Measurements from ENCODE around the gene TPRG1L.
"Not testable (repeated sequence)": the region's sequence is repeated elsewhere in the genome, so short reads cannot be mapped to it uniquely, and the experiment has no call there.

The TPRG1L gene

DNA sequence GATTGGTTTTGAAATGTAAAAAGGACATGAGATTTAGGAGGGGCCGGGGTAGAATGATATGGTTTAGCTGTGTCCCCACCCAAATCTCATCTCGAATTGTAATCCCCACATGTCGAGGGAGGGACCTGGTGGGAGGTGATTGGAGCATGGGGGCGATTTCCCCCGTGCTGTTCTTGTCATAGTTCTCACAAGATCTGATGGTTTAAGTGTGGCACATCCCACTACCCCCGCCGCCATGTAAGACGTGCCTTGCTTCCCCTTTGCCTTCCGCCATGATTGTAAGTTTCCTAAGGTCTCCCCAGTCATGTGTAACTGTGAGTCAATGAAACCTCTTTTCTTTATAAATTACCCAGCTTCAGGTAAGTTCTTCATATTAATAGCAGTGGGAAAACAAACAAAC lies 2.7 kb upstream of the TPRG1L start:
- not testable (repeated sequence) for DNase-seq (ENCODE audit: low read depth); H3K4me3 ChIP-seq (ENCODE audit: low read depth, low read length)

GRCh38 chr1:3623441-3624199 lies 1.2 kb upstream of the TPRG1L start:
- no peak for DNase-seq (ENCODE audit: low read depth)
- peak overlapping the region; percentile 92 for H3K4me3 ChIP-seq (ENCODE audit: low read depth, low read length)

- no peak for DNase-seq (ENCODE audit: low read depth)
- H3K4me3 ChIP-seq (ENCODE audit: low read depth, low read length), result peak overlapping the region; percentile 92
Measured at GRCh38 chr1:3625151-3625907, 514 bp downstream of the TPRG1L start.

DNA sequence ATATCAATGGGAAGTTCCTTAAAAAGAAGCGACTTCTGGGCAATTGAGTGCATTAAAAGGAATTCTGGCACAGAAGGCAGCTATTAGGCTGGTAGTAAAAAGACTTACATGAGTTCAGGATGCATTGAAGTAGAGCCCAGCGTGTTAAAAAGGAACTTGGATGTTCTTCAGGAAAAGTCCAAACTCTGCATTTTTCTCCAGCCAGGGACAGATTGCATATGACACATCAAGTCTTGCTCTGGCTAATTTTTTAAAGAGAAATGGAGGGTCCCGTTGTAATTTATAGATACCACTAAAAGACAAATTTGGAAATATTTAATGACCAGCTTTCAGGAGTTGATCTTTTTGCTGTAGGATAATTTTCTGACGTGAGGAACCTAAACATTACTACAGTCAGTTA lies 1.2 kb downstream of the TPRG1L start:
- peak overlapping the region; percentile 92 for H3K4me3 ChIP-seq (ENCODE audit: low read depth, low read length)
- no peak for DNase-seq (ENCODE audit: low read depth)

DNA sequence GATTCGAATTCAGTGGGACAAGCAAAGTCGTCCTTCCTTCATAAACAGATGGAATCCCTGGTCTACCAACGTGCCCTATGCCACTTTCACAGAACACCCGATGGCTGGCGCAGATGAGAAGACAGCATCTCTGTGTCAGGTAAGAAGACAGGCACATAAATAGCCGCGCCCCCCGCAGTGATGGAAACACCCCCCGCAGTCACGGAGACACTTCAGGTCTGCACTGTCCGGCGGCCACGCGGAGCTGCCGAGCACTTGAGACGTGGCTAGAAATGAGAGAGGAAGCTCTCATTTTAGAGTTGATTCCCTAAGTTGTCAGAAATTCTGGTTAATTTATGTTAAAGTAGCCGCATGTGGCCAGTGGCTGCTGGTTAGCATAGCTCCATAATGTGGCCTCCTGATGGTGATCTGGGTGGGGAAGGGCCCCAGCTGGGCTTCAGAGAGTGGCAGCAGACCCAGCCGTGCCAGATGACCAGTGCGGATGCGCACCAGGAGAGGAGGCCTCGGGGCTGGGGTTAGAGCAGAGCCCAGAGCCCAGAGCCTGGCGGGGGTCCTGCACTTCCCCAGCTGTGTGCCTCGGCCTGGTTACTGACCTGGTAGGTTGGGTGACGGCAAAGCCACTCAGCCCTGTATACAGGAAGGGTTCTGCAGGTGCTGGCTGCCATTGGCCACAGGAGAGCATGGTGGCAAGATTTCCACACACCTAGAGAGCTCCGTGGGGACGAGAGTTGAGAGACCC lies 2.9 kb downstream of the TPRG1L start:
- DNase-seq (ENCODE audit: low read depth), result no peak
- no peak overlapping the region for H3K4me3 ChIP-seq (ENCODE audit: low read depth, low read length)

DNA sequence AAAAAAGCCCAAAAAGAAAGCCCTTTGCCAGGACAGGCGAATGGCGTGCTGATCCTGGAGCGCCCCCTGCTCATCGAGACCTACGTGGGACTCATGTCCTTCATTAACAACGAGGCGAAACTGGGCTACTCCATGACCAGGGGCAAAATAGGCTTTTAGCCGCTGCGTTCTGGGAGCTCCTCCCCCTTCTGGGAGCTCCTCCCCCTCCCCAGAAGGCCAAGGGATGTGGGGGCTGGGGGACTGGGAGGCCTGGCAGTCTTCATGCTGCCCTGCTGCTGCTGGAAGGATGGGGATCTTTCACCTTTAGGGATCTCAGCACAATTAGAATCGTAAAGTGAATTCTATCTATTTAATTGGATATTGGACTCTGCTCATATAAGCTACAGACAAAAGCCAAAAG lies 3.6 kb downstream of the TPRG1L start:
- DNase-seq (ENCODE audit: low read depth), result no peak
- H3K4me3 ChIP-seq (ENCODE audit: low read depth, low read length), result no peak overlapping the region

DNA sequence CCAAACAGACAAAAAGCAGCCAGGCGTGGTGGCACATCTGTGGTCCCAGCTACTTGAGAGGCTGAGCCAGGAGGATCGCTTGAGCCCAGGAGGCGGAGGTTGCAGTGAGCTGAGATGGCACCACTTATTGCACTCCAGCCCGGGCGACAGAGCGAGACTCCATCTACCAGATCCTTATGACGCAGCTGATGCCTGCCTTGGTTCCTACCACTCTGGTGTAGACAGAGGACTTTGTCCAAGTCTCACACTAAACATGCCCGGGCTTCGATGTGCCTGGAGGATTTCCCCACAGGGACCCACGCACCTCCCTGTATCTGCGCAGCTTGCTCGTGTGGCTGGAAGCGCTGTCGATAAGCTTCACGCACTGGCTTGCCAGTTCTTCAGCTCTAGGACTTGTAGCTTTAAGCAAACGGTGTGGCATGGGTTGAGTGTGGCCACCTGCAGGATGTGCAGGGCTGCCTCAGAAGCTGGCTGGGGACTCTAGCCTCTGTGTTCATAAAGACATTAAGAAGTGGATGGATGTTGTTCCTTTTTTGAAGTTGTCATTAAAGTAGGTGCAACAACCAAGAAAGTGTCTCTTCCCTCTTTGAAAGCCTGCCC lies 4.8 kb downstream of the TPRG1L start:
- DNase-seq (ENCODE audit: low read depth), result no peak
- H3K4me3 ChIP-seq (ENCODE audit: low read depth, low read length), result no peak overlapping the region

GRCh38 chr1:3630161-3630611 lies 5.4 kb downstream of the TPRG1L start:
- H3K4me3 ChIP-seq (ENCODE audit: low read depth, low read length), result no peak overlapping the region
- DNase-seq (ENCODE audit: low read depth), result no peak

DNA sequence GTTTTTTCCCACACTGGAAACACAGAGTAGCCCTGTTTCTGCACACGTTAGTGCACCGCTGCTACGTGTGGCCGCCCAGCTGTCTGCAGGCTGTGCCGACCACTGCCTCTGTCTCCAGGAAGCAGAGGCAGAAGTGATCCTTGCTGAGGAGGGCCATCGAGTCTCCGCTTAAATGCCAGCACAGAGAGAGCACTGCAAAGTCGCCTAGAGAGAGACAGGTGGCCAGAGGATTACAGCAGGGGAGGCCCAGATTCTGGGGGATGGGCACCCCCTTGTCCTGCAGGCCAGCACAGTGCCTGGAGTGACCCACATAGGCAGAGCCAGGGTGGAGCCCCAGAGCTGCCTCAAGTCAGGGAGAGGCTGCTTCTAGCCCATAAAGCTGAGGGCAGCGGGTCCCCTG lies 6.1 kb downstream of the TPRG1L start:
- DNase-seq (ENCODE audit: low read depth), result no peak
- no peak overlapping the region for H3K4me3 ChIP-seq (ENCODE audit: low read depth, low read length)

DNA sequence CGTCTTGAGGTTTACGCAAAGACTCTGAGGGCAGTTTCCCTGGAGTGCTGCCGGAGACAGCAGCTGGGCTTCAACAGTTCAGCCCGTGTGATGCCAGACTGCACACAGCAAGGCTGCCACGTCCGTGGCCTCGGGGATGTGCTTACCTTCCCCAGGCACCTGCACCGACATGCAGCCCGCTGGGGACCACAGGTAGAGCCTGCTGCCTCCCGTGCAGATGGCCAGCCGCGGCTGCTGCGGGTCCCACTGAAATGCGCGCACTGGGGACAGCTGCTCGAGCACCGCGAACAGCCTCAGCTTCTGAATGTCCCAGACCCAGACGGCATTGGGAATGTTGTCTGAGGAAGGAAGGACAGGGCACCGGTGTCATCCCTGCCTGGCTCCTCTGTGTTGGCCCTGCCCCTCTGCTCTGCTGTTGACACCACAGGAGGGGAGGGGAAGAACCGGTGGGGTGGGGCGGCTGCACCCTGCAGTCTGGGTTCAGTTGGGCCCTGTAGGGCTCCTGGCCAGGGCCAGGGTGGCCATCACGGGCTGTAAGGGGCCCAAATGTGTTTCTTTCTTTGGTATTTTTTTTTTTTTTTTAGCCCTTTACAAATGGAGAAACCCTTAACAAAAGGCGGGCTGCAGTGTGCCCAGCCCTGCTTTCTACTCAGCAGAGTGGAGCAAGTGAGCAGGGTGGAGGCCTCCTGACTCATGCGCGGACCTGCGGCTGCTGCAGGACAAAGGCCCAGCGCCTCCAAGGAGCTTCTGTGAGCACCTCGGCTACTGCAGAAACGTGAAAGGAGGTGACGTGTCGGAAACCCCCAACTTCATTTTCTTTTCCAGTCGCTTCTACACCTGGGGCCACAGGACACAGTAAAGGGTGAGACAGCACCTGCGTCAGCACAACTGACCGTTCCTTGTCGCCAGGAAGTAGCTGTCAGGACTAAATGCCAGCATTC lies 6.8 kb downstream of the TPRG1L start:
- no peak for DNase-seq (ENCODE audit: low read depth)
- H3K4me3 ChIP-seq (ENCODE audit: low read depth, low read length), result no peak overlapping the region

- no peak for DNase-seq (ENCODE audit: low read depth)
- H3K4me3 ChIP-seq (ENCODE audit: low read depth, low read length), result no peak overlapping the region
Measured at GRCh38 chr1:3632298-3632697, 7.5 kb downstream of the TPRG1L start.

DNA sequence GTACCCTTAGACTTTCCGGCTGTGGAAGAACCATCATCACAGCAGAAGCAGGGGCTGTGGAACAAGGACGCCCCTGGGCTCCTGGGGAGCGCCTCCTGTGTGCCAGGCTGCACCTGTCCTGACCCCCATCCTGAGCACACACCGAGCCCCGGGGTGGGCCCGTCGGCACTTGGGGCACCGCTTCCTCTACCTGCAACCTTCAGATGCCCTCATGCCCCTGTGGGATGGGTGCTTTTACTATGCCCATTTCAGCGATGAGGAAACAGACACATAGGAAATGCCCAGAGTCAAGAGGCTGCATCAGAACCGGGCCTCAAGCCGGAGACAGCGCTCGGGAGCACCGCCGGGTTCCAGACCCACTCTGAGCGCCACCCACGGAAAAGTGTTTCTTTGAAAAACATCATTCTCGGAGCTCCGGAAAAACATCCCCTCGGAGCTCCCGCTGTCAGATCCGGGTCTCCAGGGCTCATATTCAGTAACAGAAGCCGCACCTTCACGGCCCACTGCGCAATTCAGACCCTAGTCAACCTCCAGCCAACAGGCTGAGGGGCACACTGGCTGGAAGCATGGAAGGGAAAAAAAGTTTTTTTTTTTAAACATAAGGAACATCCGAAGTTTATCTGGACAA lies 8.0 kb downstream of the TPRG1L start:
- no peak for DNase-seq (ENCODE audit: low read depth)
- H3K4me3 ChIP-seq (ENCODE audit: low read depth, low read length), result no peak overlapping the region

DNA sequence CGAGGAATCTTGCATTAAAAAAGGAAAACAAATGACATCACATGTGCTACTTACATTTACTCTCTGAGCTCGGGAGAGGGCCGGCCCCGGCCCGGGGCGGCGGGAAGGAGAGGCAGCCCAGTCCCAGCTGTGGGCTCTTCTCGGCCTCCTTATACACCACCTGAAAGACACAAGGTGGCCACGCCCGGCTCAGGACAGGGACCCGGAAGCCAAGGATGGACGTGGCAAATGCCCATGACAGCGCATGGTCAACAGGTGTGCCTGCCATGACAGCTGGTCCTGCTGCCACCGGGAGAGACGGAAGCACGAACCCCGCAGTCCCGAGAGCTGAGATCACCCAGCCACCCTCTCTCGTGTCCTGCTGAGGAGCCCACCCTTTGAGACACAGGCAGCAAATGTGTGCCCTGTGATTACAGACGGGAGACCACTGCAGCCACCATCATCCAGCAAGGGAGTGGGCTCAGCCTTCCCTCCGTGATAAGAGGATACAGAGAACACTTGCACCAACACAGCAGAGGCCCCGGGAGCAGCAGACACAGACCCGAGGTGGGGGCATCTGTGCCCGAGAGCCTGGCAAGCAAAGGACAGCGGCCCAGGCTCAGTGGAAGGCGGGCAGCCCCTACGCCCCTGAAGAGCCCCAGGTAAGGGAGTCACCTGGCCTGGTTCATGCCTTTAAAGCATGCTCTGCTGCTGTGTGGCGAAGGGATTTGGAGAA lies 8.7 kb downstream of the TPRG1L start:
- no peak overlapping the region for H3K4me3 ChIP-seq (ENCODE audit: low read depth, low read length)
- DNase-seq (ENCODE audit: low read depth), result no peak

- DNase-seq (ENCODE audit: low read depth), result no peak
- H3K4me3 ChIP-seq (ENCODE audit: low read depth, low read length), result no peak overlapping the region
Measured at GRCh38 chr1:3634059-3634800, 9.4 kb downstream of the TPRG1L start.

DNA sequence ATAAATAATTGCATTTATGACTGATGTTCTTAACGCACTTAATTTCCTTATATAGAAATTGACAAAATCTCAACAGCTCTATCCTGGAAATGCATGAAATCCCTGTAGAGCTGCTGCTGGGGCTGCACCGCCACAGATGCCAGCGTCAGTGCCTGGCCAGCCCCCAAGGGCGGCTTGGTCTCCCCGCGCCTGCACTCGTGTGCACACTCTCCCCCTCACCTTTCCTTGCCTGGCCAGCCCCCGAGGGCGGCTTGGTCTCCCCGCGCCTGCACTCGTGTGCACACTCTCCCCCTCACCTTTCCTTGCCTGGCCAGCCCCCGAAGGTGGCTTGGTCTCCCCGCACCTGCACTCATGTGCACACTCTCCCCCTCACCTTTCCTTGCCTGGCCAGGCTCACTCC lies 11.3 kb downstream of the TPRG1L start:
- H3K4me3 ChIP-seq (ENCODE audit: low read depth, low read length), result no peak overlapping the region
- no peak for DNase-seq (ENCODE audit: low read depth)

- no peak for DNase-seq (ENCODE audit: low read depth)
- no peak overlapping the region for H3K4me3 ChIP-seq (ENCODE audit: low read depth, low read length)
Measured at GRCh38 chr1:3636531-3636930, 11.7 kb downstream of the TPRG1L start.

DNA sequence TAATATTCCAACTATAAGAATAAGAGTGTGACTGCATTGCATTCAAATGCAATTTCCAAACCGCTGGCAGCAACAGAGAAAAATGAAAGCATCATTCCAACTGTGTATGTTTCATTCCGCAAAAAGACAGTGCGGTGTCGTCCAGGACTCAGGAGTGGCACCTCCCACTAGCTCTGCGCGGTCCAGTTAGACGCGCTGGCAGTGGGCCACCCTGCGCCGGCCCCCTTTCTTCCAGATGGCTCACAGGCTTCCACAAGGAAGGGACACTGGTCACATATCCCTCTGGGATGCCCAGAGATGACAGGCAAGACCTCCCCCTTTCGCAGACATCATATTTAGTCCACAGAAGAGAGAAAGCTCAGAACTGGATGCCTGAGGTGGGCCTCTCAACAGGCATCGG lies 13.2 kb downstream of the TPRG1L start:
- H3K4me3 ChIP-seq (ENCODE audit: low read depth, low read length), result no peak overlapping the region
- DNase-seq (ENCODE audit: low read depth), result no peak
